ENCODE data around the gene NCK2. TPM values are rescaled to one million over a fixed set of nuclear protein-coding genes. Genes with fewer than 3 reads are reported as not detected.

The NCK2 gene
- total RNA-seq, 1 donor from 2014 or later = 160 TPM

- DNase-seq (ENCODE audit: low spot score) = no peak
These were observed 31.3 kb downstream of the NCK2 start for GRCh38 chr2:105775809-105776559.

DNA sequence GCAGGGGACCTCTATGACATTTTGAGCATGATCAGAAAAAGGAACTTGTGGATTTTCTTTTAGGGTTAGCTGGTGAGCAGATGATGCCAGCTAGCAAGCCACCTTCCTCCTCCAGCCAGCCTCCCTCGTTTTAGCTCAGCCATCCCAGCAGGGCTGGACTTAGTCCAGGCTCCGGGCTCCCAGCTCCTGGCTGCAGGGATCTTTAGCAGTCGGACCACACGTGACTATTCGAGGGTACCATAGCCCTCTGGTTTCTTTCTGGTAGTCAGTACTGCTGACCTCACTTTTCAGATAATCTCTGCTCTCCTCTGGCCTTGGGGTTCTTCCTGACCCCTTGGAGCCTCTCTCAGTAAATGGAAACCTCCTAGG is 31.8 kb downstream of the NCK2 start:
- DNase-seq (ENCODE audit: low spot score) = no peak

GRCh38 chr2:105777031-105777482 is 32.3 kb downstream of the NCK2 start:
- DNase-seq (ENCODE audit: low spot score) = no peak

DNA sequence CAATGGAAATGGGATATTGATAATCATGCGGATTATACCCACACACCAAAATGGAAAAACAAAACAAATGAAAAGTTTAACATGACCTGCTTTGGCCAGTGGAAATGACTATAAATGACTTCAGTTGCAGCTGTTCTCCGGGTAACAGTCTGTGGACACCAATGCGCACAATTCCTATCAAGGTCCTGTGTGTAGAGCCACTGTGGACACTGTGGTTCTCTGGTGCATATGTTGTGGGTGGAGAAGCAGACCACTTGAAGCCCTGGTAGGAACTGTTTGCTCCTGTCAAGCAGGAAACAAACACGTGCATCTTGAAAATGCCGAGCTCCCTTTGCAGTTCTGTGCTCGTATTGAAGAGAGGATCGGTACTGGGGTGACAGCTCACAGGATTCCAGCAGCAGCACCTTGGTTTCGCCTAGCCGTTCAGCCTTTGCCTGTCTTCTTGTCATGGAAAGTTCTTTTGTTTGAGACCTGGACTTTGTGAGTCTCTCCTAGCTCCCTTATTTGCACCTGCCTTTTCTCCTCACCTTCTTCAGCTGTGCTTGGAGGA is 32.9 kb downstream of the NCK2 start:
- DNase-seq (ENCODE audit: low spot score) = no peak

- DNase-seq (ENCODE audit: low spot score) = no peak
These were observed 33.4 kb downstream of the NCK2 start for GRCh38 chr2:105778080-105778607.

GRCh38 chr2:105779394-105779793 is 34.7 kb downstream of the NCK2 start:
- no peak for DNase-seq (ENCODE audit: low spot score)

- DNase-seq (ENCODE audit: low spot score) = no peak
These were observed 35.9 kb downstream of the NCK2 start for GRCh38 chr2:105780606-105781005.

DNA sequence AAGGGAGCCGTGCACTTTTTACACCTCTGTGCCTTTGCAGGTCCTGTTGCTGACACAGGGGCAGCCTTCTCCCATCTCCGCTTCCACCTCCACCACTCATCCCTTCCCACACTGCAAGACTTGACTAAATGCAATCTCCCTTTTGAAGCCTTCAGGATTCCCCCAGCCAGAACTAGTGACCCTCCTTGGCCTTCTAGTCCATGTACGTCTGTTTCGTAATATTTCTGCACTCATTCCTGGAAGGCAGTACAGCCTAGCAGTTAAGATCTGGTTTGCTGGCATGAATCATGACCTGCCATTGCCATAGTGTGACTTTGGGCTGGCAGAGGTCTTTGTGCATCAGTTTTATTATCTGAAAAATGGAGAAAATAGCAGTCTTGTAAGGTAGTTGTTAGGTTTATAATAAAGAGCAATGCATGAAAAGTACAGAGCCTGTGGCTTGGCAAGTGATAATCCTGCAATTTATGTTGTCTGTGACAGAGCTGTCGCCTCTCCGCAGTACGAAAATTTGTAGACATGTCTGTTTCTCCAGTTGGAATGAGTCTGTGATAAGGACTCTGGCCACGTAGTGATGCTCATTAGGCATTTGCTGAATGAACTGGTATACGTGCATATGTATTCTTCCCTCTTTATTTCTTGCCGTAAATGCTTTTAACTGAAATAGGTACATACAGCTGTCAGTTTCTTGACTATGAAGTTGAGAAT is 36.7 kb downstream of the NCK2 start:
- no peak for DNase-seq (ENCODE audit: low spot score)

GRCh38 chr2:105782123-105782522 is 37.4 kb downstream of the NCK2 start:
- DNase-seq (ENCODE audit: low spot score) = no peak

- no peak for DNase-seq (ENCODE audit: low spot score)
These were observed 37.9 kb downstream of the NCK2 start for GRCh38 chr2:105782646-105783045.

DNA sequence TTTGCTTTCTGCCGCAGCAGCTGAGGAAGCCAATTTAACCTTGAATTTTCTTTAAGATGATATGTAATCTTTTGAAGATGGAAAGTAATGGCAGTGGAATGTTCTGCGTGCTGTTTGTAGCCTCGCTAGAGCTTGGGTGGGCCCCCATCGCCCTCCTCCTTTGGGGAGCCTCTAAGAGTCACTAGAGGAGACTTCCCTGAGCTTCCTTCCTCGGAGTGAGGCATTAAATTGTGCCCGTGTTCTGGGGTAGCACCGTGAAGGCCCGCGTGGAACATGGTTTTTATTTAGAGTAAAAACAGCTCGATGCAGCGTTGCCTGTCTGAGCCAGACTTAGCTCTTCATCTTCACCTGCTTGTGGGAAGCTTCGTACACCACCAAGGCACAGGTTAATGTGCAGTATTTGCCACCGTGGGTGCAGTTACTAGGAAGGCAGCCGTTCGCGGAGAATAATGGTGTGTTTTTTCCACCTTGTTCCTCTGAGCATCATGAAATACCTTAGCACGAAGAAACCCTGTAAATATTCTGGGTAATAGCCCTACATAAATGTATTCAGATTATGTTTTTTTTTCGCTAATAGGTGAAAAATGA is 38.5 kb downstream of the NCK2 start:
- no peak for DNase-seq (ENCODE audit: low spot score)

GRCh38 chr2:105783972-105784371 is 39.3 kb downstream of the NCK2 start:
- no peak for DNase-seq (ENCODE audit: low spot score)

- no peak for DNase-seq (ENCODE audit: low spot score)
These were observed 39.9 kb downstream of the NCK2 start for GRCh38 chr2:105784589-105784988.

- DNase-seq (ENCODE audit: low spot score) = no peak
These were observed 40.6 kb downstream of the NCK2 start for GRCh38 chr2:105785095-105785847.

- DNase-seq (ENCODE audit: low spot score) = no peak
These were observed 41.8 kb downstream of the NCK2 start for GRCh38 chr2:105786231-105787230.

- DNase-seq (ENCODE audit: low spot score) = peak; percentile 50
These were observed 42.9 kb downstream of the NCK2 start for GRCh38 chr2:105787376-105788318.

DNA sequence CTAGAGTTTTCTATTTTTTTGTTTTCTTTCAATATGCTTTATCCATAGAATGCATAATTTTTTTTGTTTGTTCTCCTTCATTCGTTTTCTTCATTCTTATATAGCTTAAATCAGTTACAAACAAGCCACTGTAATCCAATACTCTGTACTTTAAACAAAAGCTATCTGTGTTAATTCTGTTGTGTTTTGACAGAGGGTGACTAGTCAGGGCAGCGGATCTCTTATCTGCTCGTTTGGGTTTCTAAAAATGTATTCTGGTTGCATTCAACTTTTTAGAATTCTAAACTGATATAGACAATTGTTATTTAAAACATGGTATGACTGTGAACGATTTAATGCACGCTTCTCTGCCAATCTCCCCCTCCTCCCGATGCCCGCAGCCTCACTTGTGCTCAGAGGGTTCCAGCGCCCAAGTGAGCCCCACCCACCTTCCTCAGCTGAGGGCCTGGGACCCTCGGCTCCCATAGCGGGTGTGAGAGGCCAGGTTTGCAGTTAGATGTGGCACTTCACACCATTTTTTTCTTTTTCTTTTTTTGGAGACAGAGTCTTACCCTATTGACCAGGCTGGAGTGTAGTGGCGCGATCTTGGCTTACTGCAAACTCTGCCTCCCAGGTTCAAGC is 44.1 kb downstream of the NCK2 start:
- DNase-seq (ENCODE audit: low spot score) = no peak

DNA sequence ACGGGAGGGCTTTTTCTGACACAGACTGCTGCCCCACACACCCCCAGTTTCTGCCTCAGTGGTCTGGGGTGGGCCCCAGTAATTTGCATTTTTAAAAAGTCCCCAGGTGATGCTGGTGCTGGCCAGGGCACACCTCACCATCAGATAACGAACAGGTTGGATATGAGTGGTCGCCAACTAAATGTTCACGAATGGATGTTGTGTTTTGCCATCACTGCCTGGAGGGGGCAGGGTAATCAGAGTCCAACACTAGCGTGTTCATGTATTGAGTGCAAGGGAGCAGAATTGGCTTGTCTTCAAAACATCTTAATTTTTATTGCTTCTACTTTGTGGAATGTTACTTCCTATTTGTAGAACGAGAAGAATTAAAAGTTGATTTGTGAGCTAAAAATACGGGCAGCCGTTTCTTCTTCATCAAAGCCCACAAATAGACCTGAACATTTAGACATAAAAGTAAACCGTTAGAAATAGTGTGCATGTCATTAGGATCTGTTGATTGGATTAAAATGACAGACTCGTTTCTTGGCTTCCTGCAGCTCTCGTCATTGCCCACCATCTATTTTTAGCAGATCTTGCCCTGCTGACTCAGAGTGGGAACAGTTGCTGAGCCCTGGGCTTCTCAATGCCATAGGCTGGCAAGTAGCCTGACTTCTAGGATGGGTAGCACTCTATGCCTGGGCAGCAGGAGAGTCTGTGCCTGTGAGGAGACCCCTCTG is 45.2 kb downstream of the NCK2 start:
- peak; percentile 28 for DNase-seq (ENCODE audit: low spot score)
